HUES6 (cell line): ENCODE measurements around the gene THAP10.
"Not testable (repeated sequence)": the region's sequence is repeated elsewhere in the genome, so short reads cannot be mapped to it uniquely, and the experiment has no call there.

ENCODE experiments used
- H3K27ac ChIP-seq: 2 replicates; pipeline ENCODE4 v1.7.0; 2013; ENCODE audit warnings: low read depth, mild to moderate bottlenecking, low read length, inconsistent platforms
- H3K27me3 ChIP-seq: 2 replicates; pipeline ENCODE4 v1.6.1; 2013; ENCODE audit warnings: low read length; ENCODE audit not compliant: control insufficient read depth, insufficient read depth
- H3K36me3 ChIP-seq: 2 replicates; pipeline ENCODE4 v1.6.1; 2013; ENCODE audit warnings: low read length; ENCODE audit not compliant: control insufficient read depth, insufficient read depth
- H3K4me1 ChIP-seq: 2 replicates; pipeline ENCODE4 v1.6.1; 2013; ENCODE audit warnings: low read length; ENCODE audit not compliant: control insufficient read depth, insufficient read depth
- H3K4me3 ChIP-seq: 2 replicates; pipeline ENCODE4 v1.5.1; 2013; ENCODE audit warnings: low read depth, low read length
- H3K9ac ChIP-seq: one replicate; pipeline ENCODE4 v1.6.1; 2013; ENCODE audit warnings: mild to moderate bottlenecking, low read length
- H3K9me3 ChIP-seq: 2 replicates; pipeline ENCODE4 v1.6.1; 2013; ENCODE audit warnings: low read depth, low read length; ENCODE audit not compliant: control insufficient read depth, insufficient read depth

The THAP10 gene

GRCh38 chr15:70892002-70892911 is at the start of gene THAP10, which contains the start of gene LRRC49:
Gene THAP10 (minus strand): TSS chr15:70892433. CDS start chr15:70892272, 161 bp downstream.
Gene LRRC49 (plus strand): TSS chr15:70892826. CDS start chr15:70892895, 69 bp downstream.
- Histone ChIP-seq H3K9ac (peak within 1 kb of the TSS; percentile 64), H3K4me1 (peaks cover 4% of the 10 kb centered on the region), H3K27me3 (no peaks in the 10 kb centered on the region), H3K36me3 (no peaks in the 10 kb centered on the region), H3K4me3 (peak within 1 kb of the TSS; percentile 65), H3K27ac (0 out of 2 replicates have a peak within 1 kb of the TSS, but pooled peaks have one; percentile 35), H3K9me3 (no peaks in the 10 kb centered on the region)

GRCh38 chr15:70936326-70936725 is 44.1 kb upstream of the THAP10 start:
- Histone ChIP-seq H3K27ac (no peak overlapping the region), H3K4me3 (no peak overlapping the region), H3K27me3 (no peaks in the 10 kb centered on the region), H3K9me3 (no peaks in the 10 kb centered on the region), H3K4me1 (peaks cover 5% of the 10 kb centered on the region; the same call in 1 of the 2 replicates), H3K36me3 (no peaks in the 10 kb centered on the region), H3K9ac (no peak overlapping the region)

GRCh38 chr15:70935631-70936030 is 43.4 kb upstream of the THAP10 start:
- Histone ChIP-seq H3K27ac (no peak overlapping the region), H3K27me3 (no peaks in the 10 kb centered on the region), H3K9ac (no peak overlapping the region), H3K4me1 (peaks cover 3% of the 10 kb centered on the region; the same call in 1 of the 2 replicates), H3K4me3 (no peak overlapping the region), H3K36me3 (no peaks in the 10 kb centered on the region), H3K9me3 (no peaks in the 10 kb centered on the region)

DNA sequence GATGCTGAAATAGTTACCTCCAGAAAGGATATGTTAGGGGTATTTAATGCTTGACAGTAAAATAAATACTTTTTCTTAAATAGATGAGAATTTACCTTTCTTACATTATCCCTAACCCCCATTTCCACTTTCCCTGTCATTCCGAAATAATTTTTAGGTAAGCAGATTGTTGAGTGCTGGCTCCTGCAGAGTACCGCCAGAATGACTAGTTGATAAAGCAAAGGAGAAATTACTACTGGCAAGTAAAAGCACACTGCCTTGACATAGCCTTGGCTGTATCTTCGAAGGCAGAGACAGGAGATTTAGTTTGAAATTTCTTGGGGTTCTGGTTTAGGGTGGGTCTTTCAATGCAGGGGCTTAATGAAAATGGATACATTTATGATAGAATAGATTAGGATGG is 41.2 kb upstream of the THAP10 start:
- no peak overlapping the region for H3K9ac ChIP-seq
- H3K36me3 ChIP-seq, result no peaks in the 10 kb centered on the region
- no peaks in the 10 kb centered on the region for H3K9me3 ChIP-seq
- no peaks in the 10 kb centered on the region for H3K4me1 ChIP-seq
- no peak overlapping the region for H3K27ac ChIP-seq
- H3K4me3 ChIP-seq, result no peak overlapping the region
- H3K27me3 ChIP-seq, result no peaks in the 10 kb centered on the region

DNA sequence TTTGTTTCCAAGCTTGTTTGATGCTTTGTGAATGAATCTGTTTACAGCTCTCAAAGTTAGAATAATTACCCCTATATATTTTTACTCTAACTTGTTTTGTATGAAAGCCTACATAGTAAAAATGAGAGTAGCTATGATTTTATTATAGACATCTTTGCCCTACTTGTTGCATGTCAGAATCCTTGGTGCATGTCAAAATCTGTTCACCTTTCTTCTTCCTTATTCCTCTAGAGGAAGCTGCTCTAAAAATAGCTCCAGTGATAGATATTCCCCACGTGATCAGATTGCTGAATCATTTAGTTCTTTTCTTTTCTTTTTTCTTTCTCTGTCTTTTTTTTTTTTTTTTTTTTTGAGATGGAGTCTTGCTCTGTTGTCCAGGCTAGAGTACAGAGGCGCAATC is 40.2 kb upstream of the THAP10 start:
- Histone ChIP-seq H3K27ac (no peak overlapping the region), H3K36me3 (no peaks in the 10 kb centered on the region)

DNA sequence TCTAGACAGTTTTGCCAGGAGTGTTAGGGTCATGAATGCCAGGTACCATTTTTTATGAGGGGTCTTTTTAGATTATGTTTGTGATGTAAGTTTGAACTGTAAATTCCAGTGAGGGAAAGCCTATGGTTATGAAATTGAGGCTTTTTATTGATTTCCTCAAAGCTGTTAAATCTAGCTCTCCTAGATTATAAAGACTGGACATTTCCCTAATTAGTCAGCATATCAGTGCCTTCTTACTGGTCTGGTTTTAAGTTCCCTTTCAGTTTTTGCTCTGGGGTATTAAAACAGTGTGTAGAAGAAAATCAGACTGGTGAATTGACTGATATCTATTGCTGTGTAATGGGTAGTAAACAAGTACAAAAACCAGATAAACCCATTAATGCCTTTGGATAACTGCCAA is 39.6 kb upstream of the THAP10 start:
- Histone ChIP-seq H3K9me3 (no peaks in the 10 kb centered on the region), H3K4me1 (no peaks in the 10 kb centered on the region), H3K27ac (no peak overlapping the region), H3K27me3 (no peaks in the 10 kb centered on the region), H3K4me3 (no peak overlapping the region), H3K9ac (no peak overlapping the region), H3K36me3 (no peaks in the 10 kb centered on the region)

More for the DNA sequence above, 40.2 kb upstream of the THAP10 start:
- H3K4me3 ChIP-seq, result no peak overlapping the region
- no peaks in the 10 kb centered on the region for H3K4me1 ChIP-seq
- H3K27me3 ChIP-seq, result no peaks in the 10 kb centered on the region
- H3K9ac ChIP-seq, result no peak overlapping the region
- no peaks in the 10 kb centered on the region for H3K9me3 ChIP-seq

GRCh38 chr15:70926914-70927313 is 34.7 kb upstream of the THAP10 start:
- H3K9me3 ChIP-seq, H3K4me1 ChIP-seq, H3K27me3 ChIP-seq, H3K9ac ChIP-seq, H3K27ac ChIP-seq, H3K4me3 ChIP-seq, H3K36me3 ChIP-seq: not testable (repeated sequence)

- Histone ChIP-seq H3K27me3 (no peaks in the 10 kb centered on the region), H3K9ac (no peak overlapping the region), H3K4me3 (no peak overlapping the region), H3K36me3 (no peaks in the 10 kb centered on the region), H3K27ac (no peak overlapping the region), H3K4me1 (no peaks in the 10 kb centered on the region), H3K9me3 (no peaks in the 10 kb centered on the region)
Measured at GRCh38 chr15:70923311-70924080, 31.3 kb upstream of the THAP10 start.

GRCh38 chr15:70922119-70922518 is 29.9 kb upstream of the THAP10 start:
- Histone ChIP-seq H3K9ac (no peak overlapping the region), H3K27ac (no peak overlapping the region), H3K4me1 (no peaks in the 10 kb centered on the region), H3K4me3 (no peak overlapping the region), H3K36me3 (no peaks in the 10 kb centered on the region), H3K27me3 (no peaks in the 10 kb centered on the region), H3K9me3 (no peaks in the 10 kb centered on the region)

DNA sequence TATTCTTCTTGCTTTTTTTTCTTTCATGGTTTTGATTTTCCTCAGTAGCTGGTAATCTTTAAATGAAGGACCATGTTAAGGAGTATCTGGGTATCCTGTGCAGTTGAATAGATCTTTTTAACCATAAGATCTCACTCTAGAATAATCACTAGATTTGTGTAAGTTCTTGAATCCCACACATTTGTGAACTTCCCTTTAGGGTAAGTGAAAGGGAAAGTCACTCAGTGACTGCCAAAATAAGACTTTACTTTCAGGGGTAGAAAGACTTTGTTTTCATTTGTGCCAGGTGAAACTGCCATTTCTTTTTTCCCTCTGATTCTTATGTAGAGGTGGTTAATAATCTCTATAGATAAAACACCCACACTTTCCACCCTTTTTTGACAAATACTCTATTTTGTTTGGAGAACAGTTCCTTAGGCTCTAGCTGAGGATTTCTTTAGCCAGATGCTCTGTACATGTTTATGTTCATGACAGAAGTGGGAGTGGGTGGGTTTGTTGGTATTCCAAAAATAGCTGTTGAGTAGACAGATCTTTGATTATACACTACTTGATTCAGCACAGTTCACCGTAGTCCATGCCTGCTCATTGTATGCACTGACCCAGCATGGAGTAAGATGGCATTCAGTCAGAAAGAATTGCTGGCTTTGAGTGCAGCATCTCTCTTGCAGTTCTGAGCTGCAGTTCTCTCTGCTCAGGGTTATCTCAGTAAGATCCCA is 28.9 kb upstream of the THAP10 start:
- Histone ChIP-seq H3K27ac (no peak overlapping the region), H3K4me1 (no peaks in the 10 kb centered on the region), H3K9ac (no peak overlapping the region), H3K27me3 (no peaks in the 10 kb centered on the region), H3K9me3 (no peaks in the 10 kb centered on the region), H3K36me3 (no peaks in the 10 kb centered on the region), H3K4me3 (no peak overlapping the region)
